Cerebellar cortex (tissue), 1 donor: ENCODE results near the gene ARMC6.

ENCODE experiments used
- DNase-seq: peaks from one replicate; pipeline ENCODE4 v3.0.0-alpha.2; 2015; ENCODE audit warnings: low spot score

The ARMC6 gene

DNA sequence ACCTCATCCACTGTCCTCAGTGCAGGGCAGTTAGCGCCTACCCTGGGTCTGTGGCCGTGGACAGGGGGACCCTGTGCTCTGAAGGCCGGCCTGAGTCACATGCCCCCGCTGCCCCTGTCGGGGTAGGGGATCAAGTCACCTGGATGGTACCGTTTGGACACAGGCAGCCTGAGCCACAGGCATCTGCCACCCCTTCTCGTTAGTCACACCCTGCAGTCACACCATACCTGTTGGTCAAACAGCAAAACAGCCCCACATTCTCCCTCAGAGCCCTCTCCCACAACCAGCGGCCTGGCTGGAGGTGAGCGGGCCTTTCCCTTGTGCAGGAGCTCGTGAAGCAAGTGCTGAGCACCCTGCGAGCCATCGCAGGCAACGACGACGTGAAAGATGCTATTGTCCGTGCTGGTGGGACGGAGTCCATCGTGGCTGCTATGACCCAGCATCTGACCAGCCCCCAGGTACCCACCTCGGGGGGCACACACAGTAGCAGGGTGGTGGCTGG, 21.6 kb downstream of the ARMC6 start:
- no peak for DNase-seq

GRCh38 chr19:19055701-19056100, 22.3 kb downstream of the ARMC6 start:
- DNase-seq = no peak

GRCh38 chr19:19056636-19057275, 23.4 kb downstream of the ARMC6 start:
- DNase-seq = no peak

DNA sequence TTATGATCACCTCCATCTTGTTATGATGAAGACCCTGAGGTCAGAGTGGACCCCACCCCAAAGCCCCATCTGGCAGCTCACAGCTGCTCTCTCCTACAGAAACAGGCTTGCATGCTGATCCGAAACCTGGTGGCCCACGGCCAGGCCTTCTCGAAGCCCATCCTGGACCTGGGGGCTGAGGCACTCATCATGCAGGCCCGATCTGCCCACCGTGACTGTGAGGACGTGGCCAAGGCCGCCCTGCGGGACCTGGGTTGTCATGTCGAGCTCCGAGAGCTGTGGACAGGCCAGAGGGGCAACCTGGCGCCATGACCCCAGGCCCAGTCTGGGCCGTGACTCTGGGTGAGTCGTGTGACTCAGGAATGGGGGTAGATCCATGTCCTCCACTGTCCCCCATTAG, 23.9 kb downstream of the ARMC6 start:
- no peak for DNase-seq

GRCh38 chr19:19057720-19058119, 24.3 kb downstream of the ARMC6 start:
- DNase-seq = no peak

GRCh38 chr19:19059018-19059836, 25.8 kb downstream of the ARMC6 start:
- DNase-seq = no peak

DNA sequence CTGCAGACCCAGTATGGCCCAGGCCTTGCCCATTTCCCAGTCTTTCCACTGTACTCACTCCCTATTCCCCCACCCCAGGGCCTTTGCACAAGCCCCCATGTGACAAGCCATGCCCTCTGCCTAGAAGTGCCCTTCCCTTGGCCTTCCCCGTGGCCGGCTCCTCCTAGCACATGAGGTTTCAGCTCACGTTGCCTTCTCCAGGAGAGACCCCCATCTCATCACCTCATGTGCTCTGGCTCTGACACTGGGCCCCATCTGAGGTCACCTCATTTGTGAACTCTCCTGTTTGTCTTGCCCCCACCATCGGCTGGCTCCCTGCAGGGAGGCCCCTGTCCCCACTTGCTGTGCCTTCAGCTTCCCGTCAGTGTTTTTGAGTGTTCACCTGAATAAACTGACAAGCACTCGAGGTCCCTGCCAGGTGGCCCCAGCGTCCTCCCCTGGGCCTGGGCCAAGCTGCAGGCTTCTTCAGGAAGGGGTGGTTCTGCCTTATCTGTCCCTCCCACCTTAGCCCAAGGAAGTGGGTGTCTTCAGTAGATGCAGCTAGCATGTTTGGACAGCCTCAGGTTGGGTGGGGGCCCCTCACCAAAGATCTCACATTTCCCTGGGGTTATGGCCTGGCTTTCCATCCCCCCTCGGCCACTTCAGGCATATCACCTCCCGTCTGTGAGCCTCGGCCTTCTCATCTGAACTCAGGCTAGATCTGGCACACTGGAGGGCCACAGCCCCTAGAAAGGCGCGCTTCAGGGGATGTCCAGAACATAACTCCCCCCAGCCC, 26.6 kb downstream of the ARMC6 start:
- no peak for DNase-seq

DNA sequence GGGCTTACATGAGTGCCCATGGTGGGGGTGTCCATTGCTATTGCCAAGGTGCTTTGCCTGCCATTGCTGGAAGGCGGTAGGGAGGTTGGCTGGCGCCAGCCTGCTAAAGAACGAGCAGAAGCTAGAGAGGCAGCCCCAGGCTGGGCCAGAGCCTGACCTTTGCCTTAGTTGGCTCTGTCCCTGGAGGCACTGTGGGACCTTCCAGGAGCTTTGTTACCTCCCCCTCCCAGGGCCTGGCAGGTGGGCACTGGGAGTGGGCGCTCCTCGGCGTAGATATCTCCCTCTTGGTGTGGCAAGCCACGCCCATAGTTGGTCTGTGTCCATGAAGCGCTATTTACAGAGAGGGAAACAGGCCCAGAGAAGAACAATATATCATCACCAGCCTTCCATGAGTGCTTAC, 28.1 kb downstream of the ARMC6 start:
- DNase-seq = no peak

DNA sequence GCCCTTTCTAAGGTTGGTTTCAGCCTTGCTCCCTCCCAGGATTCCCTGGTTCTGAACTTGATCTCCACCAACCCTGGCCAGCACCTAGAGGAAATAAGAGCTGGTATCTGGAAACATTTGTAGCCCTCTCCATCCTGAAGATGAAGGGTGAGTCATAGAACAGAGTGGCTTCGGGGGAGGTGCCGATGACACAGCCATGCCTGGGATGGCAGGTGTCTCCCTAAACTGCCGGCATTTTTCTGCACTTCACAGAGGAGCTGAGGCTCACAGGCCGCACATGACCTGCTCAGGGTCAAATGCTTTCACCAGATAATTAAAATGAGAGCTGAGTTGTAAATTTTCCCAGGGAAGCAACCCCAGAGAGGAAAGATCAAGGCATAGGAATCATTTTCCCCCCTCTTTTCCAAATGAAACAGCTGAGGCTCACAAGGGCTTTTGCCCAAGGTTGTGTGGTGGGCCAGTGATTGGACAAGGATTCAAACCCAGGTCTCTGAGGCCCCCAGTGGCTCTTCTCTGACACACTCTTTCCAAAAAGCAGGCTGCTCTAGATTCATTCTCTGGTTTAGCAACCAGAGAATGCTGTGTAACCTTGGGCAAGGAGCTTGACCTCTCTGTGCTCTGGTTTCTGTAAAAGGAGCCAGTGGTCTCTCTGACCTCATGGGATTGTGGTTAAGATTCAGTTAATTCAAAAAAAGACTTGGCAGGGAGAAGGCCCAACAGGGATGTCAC, 29.2 kb downstream of the ARMC6 start:
- no peak for DNase-seq

- DNase-seq = peak; percentile 100
Observed at GRCh38 chr19:19063183-19064097, 30.0 kb downstream of the ARMC6 start, which contains the start of gene SLC25A42. SLC25A42 (plus strand) TSS chr19:19063994; CDS start chr19:19096125, 32,131 bp downstream.

DNA sequence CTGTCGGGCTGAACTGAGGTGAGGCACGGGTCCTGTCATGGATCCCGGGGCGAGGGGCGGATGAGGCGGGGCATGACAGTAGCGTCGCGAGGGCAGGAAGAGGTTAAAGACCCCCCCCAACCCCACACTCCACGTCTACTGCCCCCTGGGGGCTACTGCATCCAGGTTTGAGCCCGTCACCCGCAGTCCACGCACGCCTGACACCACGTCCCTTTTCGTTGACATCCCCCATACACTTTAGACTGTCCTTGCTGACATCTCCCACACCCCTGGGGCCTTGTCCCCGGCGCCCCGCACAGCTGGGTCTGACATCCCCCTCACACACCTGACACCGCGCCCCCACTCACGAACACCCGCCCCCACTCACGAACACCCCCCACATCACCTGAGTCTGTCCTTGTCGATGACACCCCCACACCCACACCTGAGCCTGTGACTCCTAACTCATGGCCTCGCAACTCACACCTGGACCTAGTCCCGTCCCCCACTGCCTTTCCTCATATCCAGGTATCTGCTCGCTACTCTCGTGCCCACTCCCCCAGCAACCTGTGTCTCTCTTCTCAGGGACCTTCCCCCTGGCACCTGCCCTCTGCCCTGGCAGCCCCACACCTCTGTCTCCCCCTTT, 30.8 kb downstream of the ARMC6 start:
- peak; percentile 26 for DNase-seq

- DNase-seq = peak; percentile 45
Observed at GRCh38 chr19:19064811-19065745, 31.7 kb downstream of the ARMC6 start.

- no peak for DNase-seq
Observed at GRCh38 chr19:19067276-19068072, 34.1 kb downstream of the ARMC6 start.

DNA sequence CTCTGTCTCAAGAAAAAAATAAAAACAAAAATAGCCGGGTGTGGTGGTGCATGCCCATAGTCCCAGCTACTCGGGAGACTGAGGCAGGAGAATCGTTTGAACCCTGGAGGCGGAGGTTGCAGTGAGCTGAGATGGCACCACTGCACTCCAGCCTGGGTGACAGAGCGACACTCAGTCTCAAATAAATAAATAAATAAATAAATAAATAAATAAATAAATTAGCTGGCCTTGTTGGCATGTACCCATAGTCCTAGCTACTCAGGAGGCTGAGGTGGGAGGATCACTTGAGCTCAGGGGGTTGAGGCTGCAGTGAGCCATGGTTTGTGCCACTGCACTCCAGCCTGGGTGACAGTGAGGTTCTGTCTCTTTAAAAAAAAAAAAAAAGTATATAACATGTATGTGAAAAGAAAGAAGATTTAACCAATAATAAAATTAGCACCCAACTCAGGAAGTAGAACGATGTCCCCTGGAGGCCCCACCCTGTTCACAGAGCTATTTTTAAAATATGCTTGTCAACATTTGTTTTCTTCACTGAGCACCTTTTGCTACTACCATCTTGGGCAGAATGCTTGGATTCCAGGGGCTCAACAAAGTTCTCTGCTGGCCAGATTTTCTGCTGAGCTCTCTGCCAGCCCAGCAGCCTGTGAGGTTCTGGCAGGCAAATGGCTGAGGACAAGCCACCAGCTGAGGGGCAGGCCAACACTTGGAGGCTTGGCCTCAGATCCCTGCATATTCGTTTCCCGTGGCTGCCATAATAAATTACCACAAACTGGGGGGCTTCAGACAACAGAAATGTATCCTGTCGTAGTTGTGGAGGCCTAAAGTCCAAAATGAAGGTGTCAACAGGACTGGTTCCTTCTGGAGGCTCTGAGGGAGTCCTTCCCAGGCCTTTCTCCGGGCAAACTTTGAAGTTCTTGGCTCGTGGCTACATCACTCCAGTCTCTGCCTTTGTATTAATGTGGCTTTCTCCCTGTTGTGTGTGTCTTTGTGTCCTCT, 35.6 kb downstream of the ARMC6 start:
- DNase-seq = peak; percentile 58

GRCh38 chr19:19071897-19072296, 38.5 kb downstream of the ARMC6 start:
- no peak for DNase-seq

- DNase-seq = no peak
Observed at GRCh38 chr19:19074196-19074882, 40.9 kb downstream of the ARMC6 start.
